ENCODE results near the gene ITGB4. TPM values are rescaled to one million over a fixed set of nuclear protein-coding genes. Genes with fewer than 3 reads are reported as not detected.

ITGB4 gene
- polyA plus RNA-seq, 2 of the 4 experiments (the other 2 are of a cell fraction) = 20.6 to 37.4 TPM

DNA sequence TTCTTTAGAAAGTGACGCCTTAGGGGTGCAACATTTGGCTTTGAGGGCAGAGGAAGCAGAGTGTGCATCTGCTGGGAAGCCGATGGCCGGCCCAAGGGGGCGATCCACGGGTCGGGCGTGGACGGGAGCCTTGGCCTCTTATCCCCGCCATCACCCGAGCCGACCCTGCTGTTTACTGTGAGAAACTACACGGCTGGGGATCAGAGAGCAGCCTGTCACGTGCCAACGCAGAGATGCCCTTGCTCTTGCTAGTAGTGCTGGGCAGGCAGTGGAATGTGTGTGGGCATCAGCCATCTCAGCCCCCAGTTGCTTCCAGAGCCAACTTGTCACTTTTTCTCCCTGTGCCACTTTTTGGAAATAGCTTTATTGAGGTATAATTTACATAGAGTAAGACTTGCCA lies 26.7 kb upstream of the ITGB4 start:
- 68% methylated on average over 14 of the region's 14 CpGs for WGBS (ENCODE audit: missing lambda C conversion rate)
- Histone ChIP-seq H3K4me2 (peak overlapping the region; percentile 73), H3K27ac (peak overlapping the region; percentile 93), H3K9me3 (no peaks in the 10 kb centered on the region), H3K4me1 (peaks cover 100% of the 10 kb centered on the region), H3K4me3 (no peak overlapping the region; the same call in 2 of the 3 replicates)
- no peak for FAIRE-seq
- DNase-seq (ENCODE audit: low read depth in 1 of 2, low spot score in 1 of 2) = no peak
- peak in 1 of 2 experiments; percentile 5; a peak in 1 of 6 replicates for ATAC-seq
- TF ChIP-seq JUN (IDR thresholded peaks at IDR 0.05) (no peak), HEYL (CRISPR knock-in tag; IDR thresholded peaks at IDR 0.05) (no peak), MAFK (IDR thresholded peaks at IDR 0.05; ENCODE audit: partially characterized antibody) (no peak), ZNF302 (CRISPR knock-in tag; IDR thresholded peaks at IDR 0.05) (no peak), TFCP2L1 (CRISPR knock-in tag; IDR thresholded peaks at IDR 0.05) (no peak), EHMT2 (IDR thresholded peaks at IDR 0.05; ENCODE audit: low read depth) (no peak), KDM1A (IDR thresholded peaks at IDR 0.05; ENCODE audit: low read depth) (no peak), EP300 (IDR thresholded peaks at IDR 0.05) (no peak), RCOR1 (IDR thresholded peaks at IDR 0.05; ENCODE audit: low read depth, low read length) (no peak), MYC (IDR thresholded peaks at IDR 0.05; ENCODE audit: borderline replicate concordance, low read length) (no peak), FOXS1 (CRISPR knock-in tag; IDR thresholded peaks at IDR 0.05) (no peak), ESRRA (IDR thresholded peaks at IDR 0.05; ENCODE audit: borderline replicate concordance, low read length) (no peak), ZFP36 (IDR thresholded peaks at IDR 0.05; ENCODE audit: borderline replicate concordance, partially characterized antibody) (no peak)
- TF ChIP-seq, protein P1, sequence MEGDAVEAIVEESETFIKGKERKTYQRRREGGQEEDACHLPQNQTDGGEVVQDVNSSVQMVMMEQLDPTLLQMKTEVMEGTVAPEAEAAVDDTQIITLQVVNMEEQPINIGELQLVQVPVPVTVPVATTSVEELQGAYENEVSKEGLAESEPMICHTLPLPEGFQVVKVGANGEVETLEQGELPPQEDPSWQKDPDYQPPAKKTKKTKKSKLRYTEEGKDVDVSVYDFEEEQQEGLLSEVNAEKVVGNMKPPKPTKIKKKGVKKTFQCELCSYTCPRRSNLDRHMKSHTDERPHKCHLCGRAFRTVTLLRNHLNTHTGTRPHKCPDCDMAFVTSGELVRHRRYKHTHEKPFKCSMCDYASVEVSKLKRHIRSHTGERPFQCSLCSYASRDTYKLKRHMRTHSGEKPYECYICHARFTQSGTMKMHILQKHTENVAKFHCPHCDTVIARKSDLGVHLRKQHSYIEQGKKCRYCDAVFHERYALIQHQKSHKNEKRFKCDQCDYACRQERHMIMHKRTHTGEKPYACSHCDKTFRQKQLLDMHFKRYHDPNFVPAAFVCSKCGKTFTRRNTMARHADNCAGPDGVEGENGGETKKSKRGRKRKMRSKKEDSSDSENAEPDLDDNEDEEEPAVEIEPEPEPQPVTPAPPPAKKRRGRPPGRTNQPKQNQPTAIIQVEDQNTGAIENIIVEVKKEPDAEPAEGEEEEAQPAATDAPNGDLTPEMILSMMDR (IDR thresholded peaks at IDR 0.05) = no peak
- CTCF ChIA-PET = interaction anchor here (0.9 to 19.2 kb wide), 6 partner anchors 19 to 92 kb away, joined by 3 to 148 read pairs (median 3); partner anchors contain the start of gene SMIM5
- POLR2A ChIA-PET = interaction anchor here (0.9 kb wide), 1 partner anchor 86 kb away, joined by 3 read pairs; no protein-coding TSS in a partner anchor

DNA sequence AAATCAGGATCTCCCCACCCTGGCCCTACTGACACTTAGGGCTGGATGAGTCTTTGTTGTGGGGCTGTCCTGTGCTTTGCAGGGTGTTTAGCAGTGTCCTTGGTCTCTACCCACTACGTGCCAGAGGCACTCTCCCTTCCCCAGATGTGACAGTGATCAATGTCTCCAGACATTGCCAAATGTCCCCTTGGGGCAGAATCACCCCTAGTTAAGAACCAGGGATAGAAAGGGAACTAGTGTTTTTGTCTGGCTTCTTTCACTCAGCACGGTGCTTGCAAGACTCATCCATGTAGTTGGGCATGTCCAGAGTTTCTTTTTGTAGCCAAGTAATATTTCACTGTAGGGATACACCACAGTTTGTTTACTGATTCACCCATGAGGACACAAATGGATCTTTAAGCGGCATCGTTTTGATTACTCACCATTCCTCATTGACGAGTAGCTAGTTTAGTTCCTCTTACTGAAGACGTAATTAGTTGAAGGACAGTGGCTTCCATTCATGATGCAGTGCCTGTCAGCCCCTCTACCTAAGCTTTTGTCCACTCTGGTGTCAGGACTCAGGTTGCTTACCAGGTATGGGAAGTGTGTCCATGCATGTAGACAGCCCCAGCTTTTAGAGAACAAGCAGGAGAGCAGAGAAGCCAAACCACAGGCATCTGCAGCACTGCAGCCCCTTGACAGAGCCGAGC lies 26.0 kb upstream of the ITGB4 start:
- no peak for TF ChIP-seq ZNF302 (CRISPR knock-in tag; IDR thresholded peaks at IDR 0.05)
- no peak for TF ChIP-seq PHF8 (IDR thresholded peaks at IDR 0.05; ENCODE audit: borderline replicate concordance, low read depth)
- TF ChIP-seq HDAC2 (IDR thresholded peaks at IDR 0.05) = no peak
- TF ChIP-seq NFE2L2 (conservative IDR thresholded peaks at IDR 0.05; ENCODE audit: low read length) = no peak
- no peak for TF ChIP-seq FOSL2 (IDR thresholded peaks at IDR 0.05)
- TF ChIP-seq FOSL2 (CRISPR knock-in tag; IDR thresholded peaks at IDR 0.05) = peak; percentile 66
- TF ChIP-seq, protein P2, sequence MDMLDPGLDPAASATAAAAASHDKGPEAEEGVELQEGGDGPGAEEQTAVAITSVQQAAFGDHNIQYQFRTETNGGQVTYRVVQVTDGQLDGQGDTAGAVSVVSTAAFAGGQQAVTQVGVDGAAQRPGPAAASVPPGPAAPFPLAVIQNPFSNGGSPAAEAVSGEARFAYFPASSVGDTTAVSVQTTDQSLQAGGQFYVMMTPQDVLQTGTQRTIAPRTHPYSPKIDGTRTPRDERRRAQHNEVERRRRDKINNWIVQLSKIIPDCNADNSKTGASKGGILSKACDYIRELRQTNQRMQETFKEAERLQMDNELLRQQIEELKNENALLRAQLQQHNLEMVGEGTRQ (IDR thresholded peaks at IDR 0.05) = no peak
- TF ChIP-seq, protein P3, sequence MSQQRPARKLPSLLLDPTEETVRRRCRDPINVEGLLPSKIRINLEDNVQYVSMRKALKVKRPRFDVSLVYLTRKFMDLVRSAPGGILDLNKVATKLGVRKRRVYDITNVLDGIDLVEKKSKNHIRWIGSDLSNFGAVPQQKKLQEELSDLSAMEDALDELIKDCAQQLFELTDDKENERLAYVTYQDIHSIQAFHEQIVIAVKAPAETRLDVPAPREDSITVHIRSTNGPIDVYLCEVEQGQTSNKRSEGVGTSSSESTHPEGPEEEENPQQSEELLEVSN (IDR thresholded peaks at IDR 0.05; ENCODE audit: borderline replicate concordance, low read depth) = no peak
- TF ChIP-seq CEBPB (IDR thresholded peaks at IDR 0.05) = no peak
- TF ChIP-seq SMC3 (IDR thresholded peaks at IDR 0.05) = no peak
- TF ChIP-seq, protein P4, sequence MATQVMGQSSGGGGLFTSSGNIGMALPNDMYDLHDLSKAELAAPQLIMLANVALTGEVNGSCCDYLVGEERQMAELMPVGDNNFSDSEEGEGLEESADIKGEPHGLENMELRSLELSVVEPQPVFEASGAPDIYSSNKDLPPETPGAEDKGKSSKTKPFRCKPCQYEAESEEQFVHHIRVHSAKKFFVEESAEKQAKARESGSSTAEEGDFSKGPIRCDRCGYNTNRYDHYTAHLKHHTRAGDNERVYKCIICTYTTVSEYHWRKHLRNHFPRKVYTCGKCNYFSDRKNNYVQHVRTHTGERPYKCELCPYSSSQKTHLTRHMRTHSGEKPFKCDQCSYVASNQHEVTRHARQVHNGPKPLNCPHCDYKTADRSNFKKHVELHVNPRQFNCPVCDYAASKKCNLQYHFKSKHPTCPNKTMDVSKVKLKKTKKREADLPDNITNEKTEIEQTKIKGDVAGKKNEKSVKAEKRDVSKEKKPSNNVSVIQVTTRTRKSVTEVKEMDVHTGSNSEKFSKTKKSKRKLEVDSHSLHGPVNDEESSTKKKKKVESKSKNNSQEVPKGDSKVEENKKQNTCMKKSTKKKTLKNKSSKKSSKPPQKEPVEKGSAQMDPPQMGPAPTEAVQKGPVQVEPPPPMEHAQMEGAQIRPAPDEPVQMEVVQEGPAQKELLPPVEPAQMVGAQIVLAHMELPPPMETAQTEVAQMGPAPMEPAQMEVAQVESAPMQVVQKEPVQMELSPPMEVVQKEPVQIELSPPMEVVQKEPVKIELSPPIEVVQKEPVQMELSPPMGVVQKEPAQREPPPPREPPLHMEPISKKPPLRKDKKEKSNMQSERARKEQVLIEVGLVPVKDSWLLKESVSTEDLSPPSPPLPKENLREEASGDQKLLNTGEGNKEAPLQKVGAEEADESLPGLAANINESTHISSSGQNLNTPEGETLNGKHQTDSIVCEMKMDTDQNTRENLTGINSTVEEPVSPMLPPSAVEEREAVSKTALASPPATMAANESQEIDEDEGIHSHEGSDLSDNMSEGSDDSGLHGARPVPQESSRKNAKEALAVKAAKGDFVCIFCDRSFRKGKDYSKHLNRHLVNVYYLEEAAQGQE (IDR thresholded peaks at IDR 0.05) = no peak
- TF ChIP-seq CHD4 (IDR thresholded peaks at IDR 0.05; ENCODE audit: borderline replicate concordance) = no peak
- TF ChIP-seq RNF2 (IDR thresholded peaks at IDR 0.05; ENCODE audit: borderline replicate concordance, low read depth) = no peak
- TF ChIP-seq, protein P5, sequence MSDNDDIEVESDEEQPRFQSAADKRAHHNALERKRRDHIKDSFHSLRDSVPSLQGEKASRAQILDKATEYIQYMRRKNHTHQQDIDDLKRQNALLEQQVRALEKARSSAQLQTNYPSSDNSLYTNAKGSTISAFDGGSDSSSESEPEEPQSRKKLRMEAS (IDR thresholded peaks at IDR 0.05) = peak; percentile 28; the same call in 1 of the 2 replicates
- TF ChIP-seq RCOR1 (IDR thresholded peaks at IDR 0.05; ENCODE audit: low read depth, low read length) = no peak
- no peak for TF ChIP-seq FOXS1 (CRISPR knock-in tag; IDR thresholded peaks at IDR 0.05)
- TF ChIP-seq KDM1A (IDR thresholded peaks at IDR 0.05; ENCODE audit: low read depth) = no peak
- TF ChIP-seq RAD21 (conservative IDR thresholded peaks at IDR 0.05 in 1 of 2, IDR thresholded peaks at IDR 0.05 in 1 of 2) = no peak
- ATAC-seq (no peak), DNase-seq (ENCODE audit: low read depth in 1 of 2, low spot score in 1 of 2) (peak in 1 of 2 experiments; percentile 55), FAIRE-seq (no peak)
- ChIA-PET CTCF (interaction anchor here (0.5 to 19.2 kb wide), 6 partner anchors 20 to 64 kb away, joined by 3 to 148 read pairs (median 3); partner anchors contain the start of gene SMIM5), POLR2A (no interaction called here)
- Histone ChIP-seq H3K4me1 (peaks cover 100% of the 10 kb centered on the region), H3K4me3 (no peak overlapping the region), H3K27ac (peak overlapping the region; percentile 93), H3K9me3 (no peaks in the 10 kb centered on the region), H3K4me2 (peak overlapping the region; percentile 73)
- 27% methylated on average over 7 of the region's 7 CpGs for WGBS (ENCODE audit: missing lambda C conversion rate)
